ENCODE data around the gene ARFGEF2.

GRCh38 chr20:48984575-48985219, 63.2 kb downstream of the ARFGEF2 start:
- no peak for TF ChIP-seq CTCF (IDR thresholded peaks at IDR 0.05; ENCODE audit: poor library complexity)
- no peak for TF ChIP-seq EZH2phosphoT487 (IDR thresholded peaks at IDR 0.05; ENCODE audit: low read depth, severe bottlenecking, unreplicated experiment)
- TF ChIP-seq EZH2 (IDR thresholded peaks at IDR 0.05; ENCODE audit: borderline replicate concordance), result no peak
